Measurements from ENCODE around the gene BST1.

The BST1 gene

DNA sequence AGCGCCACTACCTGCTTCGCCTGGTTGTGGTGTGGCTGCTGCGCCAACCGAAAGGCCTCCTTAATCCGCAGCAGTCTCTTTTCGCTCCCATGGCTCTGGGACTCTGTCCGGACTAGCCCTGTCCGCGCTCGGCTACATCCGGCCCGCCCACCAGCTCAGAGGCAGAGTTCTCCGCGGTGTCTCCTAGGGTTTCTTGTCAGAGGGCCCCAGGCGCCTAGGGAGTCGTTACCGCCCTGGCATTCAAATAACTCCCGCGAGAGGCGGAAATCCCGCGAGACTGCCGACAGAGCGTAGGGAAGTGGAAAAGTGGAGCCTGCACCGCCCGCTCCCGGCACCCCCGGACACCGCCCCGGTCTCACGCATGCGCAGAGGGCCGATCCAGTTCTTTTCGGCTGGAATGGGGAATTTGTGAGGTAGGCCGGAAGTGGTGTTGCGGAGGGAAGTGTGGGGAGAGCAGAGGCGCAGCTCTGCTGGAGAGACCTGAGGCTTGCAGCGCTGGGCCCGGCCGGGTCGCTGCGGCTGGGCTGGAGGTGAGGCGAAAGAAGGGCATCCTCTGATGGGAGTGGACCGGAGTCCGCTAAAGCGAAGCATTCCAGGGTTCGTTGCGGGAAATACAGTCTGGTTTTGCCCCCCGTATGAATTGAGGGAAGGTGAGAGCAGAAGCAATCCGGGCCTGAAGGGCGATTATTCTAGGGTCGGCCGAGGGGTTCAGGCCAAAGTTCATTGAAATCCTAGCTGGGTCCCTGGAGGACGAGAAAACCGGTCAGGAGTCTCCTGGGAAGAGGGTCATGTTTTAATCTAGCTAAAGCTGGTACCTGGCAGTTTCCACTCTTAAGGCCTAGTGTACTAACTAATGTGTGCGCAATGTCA lies 21.3 kb upstream of the BST1 start, which contains the start of gene FAM200B:
Gene FAM200B, plus strand, starts transcription at position 456 of the 870 bp plus-strand sequence. CDS start 5,151 bp downstream, outside the sequence.
- Histone ChIP-seq H3K4me1 (ENCODE audit: control insufficient read depth, insufficient read depth, low read depth, low read length) (no peaks in the 10 kb centered on the region), H3K14ac (ENCODE audit: low read length in 2 of 2) (peak within 1 kb of the TSS; percentile 91 to 97), H2BK5ac (ENCODE audit: low read depth, low read length, poor library complexity, severe bottlenecking) (peak within 1 kb of the TSS; percentile 97), H3K79me1 (replicated peaks; ENCODE audit: low read length, poor library complexity, severe bottlenecking) (peaks cover 7% of the 10 kb centered on the region), H2AK5ac (ENCODE audit: low read length, severe bottlenecking) (peak within 1 kb of the TSS; percentile 91), H2BK15ac (ENCODE audit: low read depth, poor library complexity, severe bottlenecking) (peak within 1 kb of the TSS; percentile 52), H3K18ac (ENCODE audit: low read depth in 1 of 2, low read length in 2 of 2) (peak within 1 kb of the TSS; percentile 97 to 98), H3K27me3 (ENCODE audit: control insufficient read depth in 1 of 2, insufficient read depth in 1 of 2, low read length in 2 of 2) (no peaks in the 10 kb centered on the region), H3K4me3 (ENCODE audit: insufficient read depth in 1 of 2, low read depth in 1 of 2, low read length in 2 of 2) (peak within 1 kb of the TSS; percentile 79 to 90), H3K23ac (ENCODE audit: low read length in 2 of 2) (peak within 1 kb of the TSS; percentile 60 to 77), H3K4me2 (ENCODE audit: low read length, poor library complexity, severe bottlenecking) (peak within 1 kb of the TSS; percentile 95), H3K9ac (ENCODE audit: low read length) (peak within 1 kb of the TSS; percentile 98), H4K8ac (ENCODE audit: low read length) (peak within 1 kb of the TSS; percentile 99), H3K27ac (ENCODE audit: low read length, poor library complexity, severe bottlenecking) (peak within 1 kb of the TSS; percentile 96), H2BK120ac (ENCODE audit: low read depth, low read length) (peak within 1 kb of the TSS; percentile 92), H3K36me3 (ENCODE audit: control insufficient read depth in 1 of 2, insufficient read depth in 2 of 2, low read depth in 1 of 2, low read length in 2 of 2) (peaks cover 0 to 24% of the 10 kb centered on the region in 2 experiments), H2BK12ac (ENCODE audit: low read length in 2 of 2) (peak within 1 kb of the TSS in 1 of 2 experiments; percentile 89), H3K4ac (ENCODE audit: low read depth in 1 of 2, low read length in 2 of 2) (peak within 1 kb of the TSS; percentile 98 to 100), H3K9me3 (ENCODE audit: control insufficient read depth, low read length) (no peaks in the 10 kb centered on the region), H4K91ac (ENCODE audit: low read length) (peak within 1 kb of the TSS; percentile 99), H2AFZ (ENCODE audit: low read depth, low read length) (peak within 1 kb of the TSS; percentile 47)
- DNase-seq: peak; percentile 99
- WGBS: under 1% methylated on average over 56 of the region's 56 CpGs

DNA sequence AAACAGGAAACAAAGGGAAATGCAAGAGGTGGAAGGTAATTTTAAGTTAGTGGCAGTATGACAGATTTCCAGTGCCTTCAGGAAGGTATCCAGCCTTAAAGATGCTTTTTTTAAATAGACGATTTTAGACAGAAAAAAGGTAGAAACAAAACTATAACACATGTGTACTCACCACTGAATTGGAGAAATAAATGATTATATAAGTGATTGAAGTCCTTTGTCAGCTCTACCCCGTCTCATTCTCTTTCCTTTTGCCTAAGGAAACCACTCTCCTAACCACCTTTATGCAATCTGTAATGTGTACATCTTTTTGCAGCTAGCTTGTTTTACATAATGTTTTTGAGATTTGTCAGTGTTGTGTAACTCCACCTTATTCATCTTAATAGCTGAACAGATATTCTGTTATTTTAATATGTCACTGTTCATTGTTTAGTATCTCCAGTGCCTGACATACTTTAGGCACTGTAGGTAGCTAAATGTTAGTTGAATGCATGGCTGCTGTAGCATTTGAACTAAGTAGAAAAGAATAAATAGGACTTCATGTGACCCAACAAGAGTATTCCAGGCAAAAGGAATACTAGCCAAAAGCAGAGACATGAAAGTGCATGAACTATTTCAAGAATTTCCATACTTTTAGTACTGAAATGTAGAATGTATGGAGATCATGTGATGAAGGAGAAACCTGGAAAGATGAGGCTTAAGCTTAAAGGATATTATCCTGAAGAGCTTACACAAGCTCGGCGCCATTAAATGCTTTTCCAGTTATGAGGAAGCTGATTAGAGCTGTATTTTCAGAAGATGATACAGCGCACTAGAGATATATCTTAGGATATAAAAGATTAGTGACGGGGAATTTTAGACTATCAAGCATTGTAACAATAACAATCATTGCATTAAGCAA lies 20.4 kb upstream of the BST1 start:
- Histone ChIP-seq H3K4me3 (ENCODE audit: insufficient read depth in 1 of 2, low read depth in 1 of 2, low read length in 2 of 2) (peak overlapping the region; percentile 75 to 90), H2AFZ (ENCODE audit: low read depth, low read length) (no peak overlapping the region), H3K9ac (ENCODE audit: low read length) (peak overlapping the region; percentile 98), H3K18ac (ENCODE audit: low read depth in 1 of 2, low read length in 2 of 2) (peak overlapping the region; percentile 97 to 98), H2BK120ac (ENCODE audit: low read depth, low read length) (peak overlapping the region; percentile 92), H3K14ac (ENCODE audit: low read length in 2 of 2) (peak overlapping the region in 1 of 2 experiments; percentile 97), H2BK5ac (ENCODE audit: low read depth, low read length, poor library complexity, severe bottlenecking) (no peak overlapping the region), H2BK15ac (ENCODE audit: low read depth, poor library complexity, severe bottlenecking) (no peak overlapping the region), H4K91ac (ENCODE audit: low read length) (peak overlapping the region; percentile 99), H3K9me3 (ENCODE audit: control insufficient read depth, low read length) (no peaks in the 10 kb centered on the region), H3K4ac (ENCODE audit: low read depth in 1 of 2, low read length in 2 of 2) (peak overlapping the region; percentile 98 to 100), H3K36me3 (ENCODE audit: control insufficient read depth in 1 of 2, insufficient read depth in 2 of 2, low read depth in 1 of 2, low read length in 2 of 2) (peaks cover 0 to 32% of the 10 kb centered on the region in 2 experiments), H3K4me1 (ENCODE audit: control insufficient read depth, insufficient read depth, low read depth, low read length) (no peaks in the 10 kb centered on the region), H3K4me2 (ENCODE audit: low read length, poor library complexity, severe bottlenecking) (peak overlapping the region; percentile 68), H3K79me1 (replicated peaks; ENCODE audit: low read length, poor library complexity, severe bottlenecking) (peaks cover 7% of the 10 kb centered on the region), H2BK12ac (ENCODE audit: low read length in 2 of 2) (peak overlapping the region in 1 of 2 experiments; percentile 89), H3K27ac (ENCODE audit: low read length, poor library complexity, severe bottlenecking) (peak overlapping the region; percentile 96), H2AK5ac (ENCODE audit: low read length, severe bottlenecking) (peak overlapping the region; percentile 91), H3K23ac (ENCODE audit: low read length in 2 of 2) (no peak overlapping the region), H3K27me3 (ENCODE audit: control insufficient read depth in 1 of 2, insufficient read depth in 1 of 2, low read length in 2 of 2) (no peaks in the 10 kb centered on the region), H4K8ac (ENCODE audit: low read length) (peak overlapping the region; percentile 99)
- peak; percentile 37 for DNase-seq
- 43% methylated on average over 4 of the region's 6 CpGs for WGBS

DNA sequence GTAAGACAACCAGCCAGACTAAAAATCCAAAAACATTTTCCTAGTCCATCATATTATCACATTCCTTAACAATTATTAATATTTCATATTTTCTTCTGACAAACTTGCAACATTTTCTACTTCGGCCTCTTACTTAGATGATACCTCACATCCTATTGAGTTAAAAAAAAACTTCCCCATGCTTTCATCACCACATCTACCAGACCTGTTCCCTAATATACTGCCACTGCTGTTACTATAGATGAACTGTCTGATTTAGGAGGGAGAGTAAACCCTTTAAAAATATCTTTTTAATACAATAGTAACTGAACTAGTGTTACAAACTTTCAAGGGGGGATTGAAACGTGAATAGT lies 19.7 kb upstream of the BST1 start:
- no peak overlapping the region for H2BK5ac ChIP-seq (ENCODE audit: low read depth, low read length, poor library complexity, severe bottlenecking)
- no peak overlapping the region for H2AK5ac ChIP-seq (ENCODE audit: low read length, severe bottlenecking)
- H3K14ac ChIP-seq (ENCODE audit: low read length in 2 of 2): no peak overlapping the region
- H2BK15ac ChIP-seq (ENCODE audit: low read depth, poor library complexity, severe bottlenecking): no peak overlapping the region
- H3K79me1 ChIP-seq (replicated peaks; ENCODE audit: low read length, poor library complexity, severe bottlenecking): peaks cover 7% of the 10 kb centered on the region
- H3K4ac ChIP-seq (ENCODE audit: low read depth in 1 of 2, low read length in 2 of 2): no peak overlapping the region
- no peak overlapping the region for H4K8ac ChIP-seq (ENCODE audit: low read length)
- H3K18ac ChIP-seq (ENCODE audit: low read depth in 1 of 2, low read length in 2 of 2): no peak overlapping the region
- 53% methylated on average over 1 of the region's 2 CpGs for WGBS
- H3K4me2 ChIP-seq (ENCODE audit: low read length, poor library complexity, severe bottlenecking): no peak overlapping the region
- H3K9ac ChIP-seq (ENCODE audit: low read length): peak overlapping the region; percentile 98
- no peaks in the 10 kb centered on the region for H3K27me3 ChIP-seq (ENCODE audit: control insufficient read depth in 1 of 2, insufficient read depth in 1 of 2, low read length in 2 of 2)
- no peak overlapping the region for H3K23ac ChIP-seq (ENCODE audit: low read length in 2 of 2)
- H3K36me3 ChIP-seq (ENCODE audit: control insufficient read depth in 1 of 2, insufficient read depth in 2 of 2, low read depth in 1 of 2, low read length in 2 of 2): peaks cover 0 to 36% of the 10 kb centered on the region in 2 experiments
- no peaks in the 10 kb centered on the region for H3K9me3 ChIP-seq (ENCODE audit: control insufficient read depth, low read length)
- no peak overlapping the region for H4K91ac ChIP-seq (ENCODE audit: low read length)
- H3K4me1 ChIP-seq (ENCODE audit: control insufficient read depth, insufficient read depth, low read depth, low read length): no peaks in the 10 kb centered on the region
- peak overlapping the region in 1 of 2 experiments; percentile 90 for H3K4me3 ChIP-seq (ENCODE audit: insufficient read depth in 1 of 2, low read depth in 1 of 2, low read length in 2 of 2)
- no peak overlapping the region for H2AFZ ChIP-seq (ENCODE audit: low read depth, low read length)
- no peak for DNase-seq
- H2BK12ac ChIP-seq (ENCODE audit: low read length in 2 of 2): no peak overlapping the region
- no peak overlapping the region for H3K27ac ChIP-seq (ENCODE audit: low read length, poor library complexity, severe bottlenecking)
- H2BK120ac ChIP-seq (ENCODE audit: low read depth, low read length): no peak overlapping the region

Measured in mesenchymal stem cell (in vitro differentiated cells and primary cell).